T-helper 2 cell treated with Interferon-gamma antibody and Interleukin-4, amounts not matched to agents 100 ng/mL and 5 ng/mL, for 36 hours (primary cell): Measurements from ENCODE around the gene FXYD6. TPM values are rescaled to one million over a fixed set of nuclear protein-coding genes. Genes with fewer than 3 reads are reported as not detected.

Experiments used
- intact Hi-C: fragments of 100-400 bp; cut with micrococcal nuclease; formaldehyde crosslinking; loops from one replicate; pipeline ENCODE4 v1.15.1; 2023
- total RNA-seq: library from RNA; stranded (reverse); gene quantifications from 2 replicates; pipeline ENCODE4 v1.2.3, GENCODE V29; 2022

FXYD6 gene
- total RNA-seq, 1 donor from 2014 or later, result not detected

- intact Hi-C loops, result no loop called here
Measured at GRCh38 chr11:117849781-117850414, 26.6 kb downstream of the FXYD6 start.

- intact Hi-C loops, result loop anchor here (1.0 to 5.0 kb wide), 3 partner anchors 103 to 209 kb away; partner anchors contain the start of gene IL10RA
Measured at GRCh38 chr11:117843666-117844484, 32.6 kb downstream of the FXYD6 start.

GRCh38 chr11:117842131-117842941, 34.1 kb downstream of the FXYD6 start:
- intact Hi-C loops, result loop anchor here (5.0 kb wide), 1 partner anchor 145 kb away; the partner anchor contains the start of gene IL10RA

- intact Hi-C loops, result loop anchor here (5.0 kb wide), 1 partner anchor 146 kb away; the partner anchor contains the start of gene IL10RA
Measured at GRCh38 chr11:117841551-117842031, 34.9 kb downstream of the FXYD6 start.

- intact Hi-C loops, result loop anchor here (5.0 kb wide), 1 partner anchor 146 kb away; the partner anchor contains the start of gene IL10RA
Measured at GRCh38 chr11:117840881-117841550, 35.4 kb downstream of the FXYD6 start.

GRCh38 chr11:117839936-117840813, 36.3 kb downstream of the FXYD6 start:
- intact Hi-C loops, result loop anchor here (5.0 kb wide), 1 partner anchor 147 kb away; the partner anchor contains the start of gene IL10RA

- intact Hi-C loops, result no loop called here
Measured at GRCh38 chr11:117839380-117839881, 37.0 kb downstream of the FXYD6 start.

- intact Hi-C loops, result no loop called here
Measured at GRCh38 chr11:117838901-117839300, 37.6 kb downstream of the FXYD6 start.

GRCh38 chr11:117837791-117838190, 38.7 kb downstream of the FXYD6 start:
- intact Hi-C loops, result no loop called here

- intact Hi-C loops, result no loop called here
Measured at GRCh38 chr11:117837070-117837776, 39.2 kb downstream of the FXYD6 start.

GRCh38 chr11:117836077-117836960, 40.1 kb downstream of the FXYD6 start:
- intact Hi-C loops, result no loop called here

- intact Hi-C loops, result no loop called here
Measured at GRCh38 chr11:117835576-117835975, 40.9 kb downstream of the FXYD6 start.

GRCh38 chr11:117834838-117835443, 41.5 kb downstream of the FXYD6 start:
- intact Hi-C loops, result no loop called here

- intact Hi-C loops, result no loop called here
Measured at GRCh38 chr11:117834068-117834810, 42.2 kb downstream of the FXYD6 start.

GRCh38 chr11:117833401-117833891, 43.0 kb downstream of the FXYD6 start:
- intact Hi-C loops, result no loop called here

- intact Hi-C loops, result no loop called here
Measured at GRCh38 chr11:117832511-117832910, 43.9 kb downstream of the FXYD6 start.
